NCI-H2081 treated with DMSO at 0.1 percent for 48 hours (cell line): ENCODE measurements around the gene RTF1.
"Not testable (repeated sequence)": the region's sequence is repeated elsewhere in the genome, so short reads cannot be mapped to it uniquely, and the experiment has no call there.

ENCODE experiments used
- DNase-seq: peaks from one replicate; lab custom pipeline; 2025; lab: John Stamatoyannopoulos, UW

Gene RTF1

GRCh38 chr15:41437448-41437847 is 20.6 kb downstream of the RTF1 start:
- no peak for DNase-seq

GRCh38 chr15:41438206-41438605 is 21.3 kb downstream of the RTF1 start:
- no peak for DNase-seq

GRCh38 chr15:41438745-41439144 is 21.9 kb downstream of the RTF1 start:
- not testable (repeated sequence) for DNase-seq

GRCh38 chr15:41443275-41443674 is 26.4 kb downstream of the RTF1 start:
- DNase-seq = no peak

GRCh38 chr15:41445399-41445798 is 28.5 kb downstream of the RTF1 start:
- DNase-seq = no peak

GRCh38 chr15:41462084-41462795 is 45.3 kb downstream of the RTF1 start:
- DNase-seq = no peak

GRCh38 chr15:41464889-41465580 is 48.1 kb downstream of the RTF1 start:
- DNase-seq = no peak

GRCh38 chr15:41465822-41466421 is 49.0 kb downstream of the RTF1 start:
- no peak for DNase-seq

GRCh38 chr15:41466711-41467110 is 49.8 kb downstream of the RTF1 start:
- no peak for DNase-seq

- not testable (repeated sequence) for DNase-seq
These were observed 52.7 kb downstream of the RTF1 start for GRCh38 chr15:41469644-41470043.

- no peak for DNase-seq
These were observed 56.5 kb downstream of the RTF1 start for GRCh38 chr15:41473418-41473817.

- DNase-seq = no peak
These were observed 57.5 kb downstream of the RTF1 start for GRCh38 chr15:41474436-41474835.

- no peak for DNase-seq
These were observed 58.0 kb downstream of the RTF1 start for GRCh38 chr15:41474941-41475340.

- no peak for DNase-seq
These were observed 59.6 kb downstream of the RTF1 start for GRCh38 chr15:41476416-41477048.

GRCh38 chr15:41480396-41481140 is 63.7 kb downstream of the RTF1 start:
- DNase-seq = no peak

GRCh38 chr15:41482110-41482877 is 65.4 kb downstream of the RTF1 start:
- no peak for DNase-seq

- DNase-seq = no peak
These were observed 66.2 kb downstream of the RTF1 start for GRCh38 chr15:41483115-41483514.

GRCh38 chr15:41483519-41483918 is 66.6 kb downstream of the RTF1 start:
- no peak for DNase-seq

GRCh38 chr15:41484937-41485625 is 68.2 kb downstream of the RTF1 start:
- no peak for DNase-seq

- no peak for DNase-seq
These were observed 69.4 kb downstream of the RTF1 start for GRCh38 chr15:41486286-41486685.

GRCh38 chr15:41487381-41487780 is 70.5 kb downstream of the RTF1 start:
- DNase-seq = no peak
